Tibial nerve (tissue), 4 donors: Measurements from ENCODE around the gene RPS6KL1. TPM values are rescaled to one million over a fixed set of nuclear protein-coding genes. Genes with fewer than 3 reads are reported as not detected.

Source experiments
- DNase-seq, 2 donors: peaks; one replicate each; pipeline ENCODE4 v3.0.0-alpha.2; 2019; ENCODE audit warnings: low spot score in 2 of 2
- H3K27ac ChIP-seq, 4 donors: fragments of 200-600 bp; sonication (generic) in 3 of 4; one replicate each; pipeline ENCODE4 v1.5.1; 2017 to 2019; ENCODE audit warnings: mild to moderate bottlenecking in 1 of 4
- H3K27me3 ChIP-seq, 2 donors: fragments of 200-600 bp; sonication (generic) in 1 of 2; one replicate each; pipeline versions ENCODE4 v1.5.1 to v1.6.0; 2017 to 2019
- H3K36me3 ChIP-seq, 3 donors: fragments of 200-600 bp; sonication (generic); one replicate each; pipeline ENCODE4 v1.5.1; 2018 to 2019
- H3K4me1 ChIP-seq, 4 donors: fragments of 200-600 bp; sonication (generic) in 3 of 4; one replicate each; pipeline ENCODE4 v1.5.1; 2017 to 2019
- H3K4me3 ChIP-seq, 4 donors: fragments of 200-600 bp; sonication (generic) in 3 of 4; one replicate each; pipeline ENCODE4 v1.5.1; 2017 to 2019; ENCODE audit warnings: mild to moderate bottlenecking in 1 of 4, moderate library complexity in 1 of 4
- H3K9me3 ChIP-seq, 4 donors: fragments of 200-600 bp; sonication (generic) in 3 of 4; one replicate each; pipeline ENCODE4 v1.5.1; 2017 to 2019
- CTCF ChIP-seq, 5 experiments: fragments of 200-600 bp in 3 of 5; fragments of 450-650 bp in 2 of 5; sonication (generic) in 3 of 5; IDR thresholded peaks; one replicate each; pipeline ENCODE4 v1.5.1; 2016 to 2019; ENCODE audit warnings: antibody characterized with exemption in 5 of 5, mild to moderate bottlenecking in 3 of 5, moderate library complexity in 2 of 5
- EP300 ChIP-seq, 2 donors: sonication (generic); formaldehyde crosslinking; IDR thresholded peaks; one replicate each; pipeline ENCODE4 v1.6.1; 2017; ENCODE audit warnings: antibody characterized with exemption in 2 of 2, mild to moderate bottlenecking in 1 of 2
- POLR2A ChIP-seq, 2 donors: fragments of 450-650 bp; IDR thresholded peaks; one replicate each; pipeline ENCODE4 v1.6.1; 2017; ENCODE audit warnings: antibody characterized with exemption in 2 of 2, mild to moderate bottlenecking in 2 of 2, moderate library complexity in 2 of 2
- WGBS, 2 donors: methylation state at CpG; one replicate each; pipeline ENCODE4 v1.1.5; 2018; 5-methylcytosine and 5-hydroxymethylcytosine counted together
- total RNA-seq, 4 donors: library from RNA; depleted of rRNA; stranded (reverse); fragments of >200 nt; gene quantifications; one replicate each; pipeline ENCODE4 v1.1.0, GENCODE V29; 2016

The RPS6KL1 gene
- total RNA-seq, 4 donors from 2014 or later = 2.0 to 20.7 (median 7.7) TPM

- Histone ChIP-seq H3K4me1 (peaks cover 0 to 36% (median 10%) of the 10 kb centered on the region in 4 donors), H3K4me3 (no peak overlapping the region), H3K27ac (peak overlapping the region in 2 of 4 donors; percentile 37 to 60), H3K9me3 (no peaks in the 10 kb centered on the region), H3K36me3 (peaks cover 0 to 20% (median 0%) of the 10 kb centered on the region in 3 donors), H3K27me3 (no peaks in the 10 kb centered on the region)
- DNase-seq = no peak
- TF ChIP-seq CTCF (IDR thresholded peaks at IDR 0.05) (peak in 2 of 5 experiments; percentile 1 to 8), EP300 (IDR thresholded peaks at IDR 0.05) (peak in 1 of 2 donors; percentile 4), POLR2A (IDR thresholded peaks at IDR 0.05) (no peak)
- WGBS, 2 donors = 14 to 27% methylated on average over 5 of the region's 5 CpGs
These were observed 23.7 kb upstream of the RPS6KL1 start for GRCh38 chr14:74946659-74947281.

GRCh38 chr14:74945852-74946658, 23.0 kb upstream of the RPS6KL1 start:
- peak; percentile 70 to 86 for DNase-seq

GRCh38 chr14:74945261-74945851, 22.3 kb upstream of the RPS6KL1 start:
- Histone ChIP-seq H3K9me3 (no peaks in the 10 kb centered on the region), H3K27me3 (no peaks in the 10 kb centered on the region), H3K36me3 (peaks cover 0 to 20% (median 0%) of the 10 kb centered on the region in 3 donors), H3K4me1 (peaks cover 0 to 40% (median 23%) of the 10 kb centered on the region in 4 donors), H3K27ac (no peak overlapping the region), H3K4me3 (no peak overlapping the region)
- no peak for DNase-seq
- WGBS, 2 donors = 60 to 66% methylated on average over 17 of the region's 17 CpGs
- TF ChIP-seq POLR2A (IDR thresholded peaks at IDR 0.05) = no peak
- TF ChIP-seq EP300 (IDR thresholded peaks at IDR 0.05) = no peak
- TF ChIP-seq CTCF (IDR thresholded peaks at IDR 0.05) = peak; percentile 9 to 37 (median 31)

More at GRCh38 chr14:74945852-74946658, 23.0 kb upstream of the RPS6KL1 start:
- Histone ChIP-seq H3K27ac (peak overlapping the region in 3 of 4 donors; percentile 2 to 60 (median 37)), H3K4me3 (no peak overlapping the region), H3K27me3 (no peaks in the 10 kb centered on the region), H3K4me1 (peaks cover 0 to 37% (median 17%) of the 10 kb centered on the region in 4 donors), H3K9me3 (no peaks in the 10 kb centered on the region), H3K36me3 (peaks cover 0 to 20% (median 0%) of the 10 kb centered on the region in 3 donors)
- 42 to 51% methylated on average over 17 of the region's 17 CpGs for WGBS, 2 donors
- no peak for TF ChIP-seq POLR2A (IDR thresholded peaks at IDR 0.05)
- peak in 1 of 2 donors; percentile 22 for TF ChIP-seq EP300 (IDR thresholded peaks at IDR 0.05)
- TF ChIP-seq CTCF (IDR thresholded peaks at IDR 0.05) = peak; percentile 91 to 93 (median 91)

- Histone ChIP-seq H3K36me3 (peaks cover 0 to 5% (median 0%) of the 10 kb centered on the region in 3 donors), H3K4me1 (peaks cover 0 to 58% (median 38%) of the 10 kb centered on the region in 4 donors), H3K4me3 (no peak overlapping the region), H3K27ac (peak overlapping the region; percentile 7 to 82 (median 72)), H3K9me3 (no peaks in the 10 kb centered on the region), H3K27me3 (no peaks in the 10 kb centered on the region)
- no peak for DNase-seq
- TF ChIP-seq CTCF (IDR thresholded peaks at IDR 0.05) (no peak), EP300 (IDR thresholded peaks at IDR 0.05) (no peak), POLR2A (IDR thresholded peaks at IDR 0.05) (no peak)
- WGBS, 2 donors = 79 to 81% methylated on average over 11 of the region's 11 CpGs
These were observed 19.5 kb upstream of the RPS6KL1 start for GRCh38 chr14:74942608-74943007.
